CD14-positive monocyte (primary cell): ENCODE results near the gene RFX2. TPM values are rescaled to one million over a fixed set of nuclear protein-coding genes. Genes with fewer than 3 reads are reported as not detected.

ENCODE experiments used
- DNase-seq, 3 donors: peaks; one replicate each; pipeline ENCODE4 v3.0.0-alpha.2; 2011 to 2022
- H2AFZ ChIP-seq: 2 replicates; pipeline ENCODE4 v1.6.0; 2012; ENCODE audit warnings: mild to moderate bottlenecking, low read depth, low read length, inconsistent platforms; ENCODE audit not compliant: insufficient read depth, poor library complexity, severe bottlenecking
- H3K27ac ChIP-seq, 2 donors: 1 replicate in 1 of 2; 2 replicates in 1 of 2; pipeline ENCODE4 v1.5.1; 2012 to 2013; ENCODE audit warnings: low read length in 2 of 2, control low read depth in 1 of 2, inconsistent platforms in 1 of 2, low read depth in 1 of 2, mild to moderate bottlenecking in 1 of 2
- H3K27me3 ChIP-seq, 2 donors: one replicate each; pipeline versions ENCODE4 v1.6.0 to v1.6.1; 2011 to 2013; ENCODE audit warnings: low read length in 2 of 2; ENCODE audit not compliant: control insufficient read depth in 2 of 2, insufficient read depth in 2 of 2
- H3K36me3 ChIP-seq, 2 donors: replicated peaks in 1 of 2; 1 replicate in 1 of 2; 2 replicates in 1 of 2; pipeline versions ENCODE4 v1.5.1 to v1.6.1; 2012 to 2013; ENCODE audit warnings: low read length in 2 of 2, control low read depth in 1 of 2, inconsistent platforms in 1 of 2, mild to moderate bottlenecking in 1 of 2; ENCODE audit not compliant: insufficient read depth in 2 of 2, control insufficient read depth in 1 of 2
- H3K4me1 ChIP-seq, 2 donors: 1 replicate in 1 of 2; 2 replicates in 1 of 2; pipeline versions ENCODE4 v1.5.1 to v1.6.1; 2012 to 2013; ENCODE audit warnings: low read length in 2 of 2, control low read depth in 1 of 2, inconsistent platforms in 1 of 2, mild to moderate bottlenecking in 1 of 2, moderate library complexity in 1 of 2; ENCODE audit not compliant: insufficient read depth in 2 of 2, control insufficient read depth in 1 of 2
- H3K4me2 ChIP-seq: replicated peaks from 2 replicates; pipeline ENCODE3; 2012; ENCODE audit warnings: low read length, moderate library complexity, mild to moderate bottlenecking; ENCODE audit not compliant: poor library complexity, severe bottlenecking; ENCODE audit errors: extremely low read depth
- H3K4me3 ChIP-seq, 3 experiments: fragments of 200-600 bp in 1 of 3; sonication (generic) in 1 of 3; replicated peaks in 1 of 3; 1 replicate in 2 of 3; 2 replicates in 1 of 3; pipeline ENCODE4 v1.5.1; 2011 to 2013; ENCODE audit warnings: low read length in 3 of 3, mild to moderate bottlenecking in 3 of 3, control low read depth in 2 of 3, low read depth in 2 of 3, inconsistent platforms in 1 of 3, moderate library complexity in 1 of 3
- H3K79me2 ChIP-seq: 2 replicates; pipeline ENCODE4 v1.6.0; 2012; ENCODE audit warnings: mild to moderate bottlenecking, control low read depth, inconsistent platforms, low read length, moderate library complexity; ENCODE audit not compliant: insufficient read depth
- H3K9ac ChIP-seq: 2 replicates; pipeline ENCODE4 v1.6.0; 2017; ENCODE audit warnings: low read length, mild to moderate bottlenecking; ENCODE audit not compliant: insufficient read depth, poor library complexity, severe bottlenecking
- H3K9me3 ChIP-seq, 2 donors: replicated peaks in 1 of 2; 1 replicate in 1 of 2; 2 replicates in 1 of 2; pipeline versions ENCODE4 v1.5.1 to v1.6.1; 2012 to 2013; ENCODE audit warnings: low read length in 2 of 2, control low read depth in 1 of 2; ENCODE audit not compliant: control insufficient read depth in 1 of 2, insufficient read depth in 1 of 2
- H4K20me1 ChIP-seq: 2 replicates; pipeline ENCODE4 v1.6.0; 2012; ENCODE audit warnings: mild to moderate bottlenecking, low read length, control low read depth, moderate library complexity; ENCODE audit not compliant: insufficient read depth
- H3K27ac Mint-ChIP-seq, 7 donors: one replicate each; pipeline ENCODE4 v1.8.0; 2020; ENCODE audit warnings: mild to moderate bottlenecking in 7 of 7, mixed read lengths in 7 of 7, moderate library complexity in 6 of 7, inconsistent platforms in 2 of 7
- H3K27me3 Mint-ChIP-seq, 3 donors: one replicate each; pipeline ENCODE4 v1.8.0; 2021 to 2022; ENCODE audit warnings: low read depth in 3 of 3, mild to moderate bottlenecking in 3 of 3, mixed read lengths in 3 of 3, moderate library complexity in 3 of 3, inconsistent platforms in 1 of 3
- H3K36me3 Mint-ChIP-seq, 2 donors: one replicate each; pipeline ENCODE4 v1.8.0; 2020; ENCODE audit warnings: mixed read lengths in 2 of 2, inconsistent platforms in 1 of 2, mild to moderate bottlenecking in 1 of 2
- H3K4me1 Mint-ChIP-seq: one replicate; pipeline ENCODE4 v1.8.0; 2020; ENCODE audit warnings: mild to moderate bottlenecking, mixed read lengths
- H3K4me3 Mint-ChIP-seq, 2 donors: one replicate each; pipeline ENCODE4 v1.8.0; 2020; ENCODE audit warnings: mild to moderate bottlenecking in 2 of 2, mixed read lengths in 2 of 2, moderate library complexity in 1 of 2
- H3K9me3 Mint-ChIP-seq, 7 donors: one replicate each; pipeline ENCODE4 v1.8.0; 2020 to 2022; ENCODE audit warnings: mixed read lengths in 7 of 7, mild to moderate bottlenecking in 6 of 7, moderate library complexity in 6 of 7, inconsistent platforms in 2 of 7
- WGBS: methylation state at CpG from one replicate; pipeline ENCODE4 v1.1.5; 2013; ENCODE audit warnings: missing lambda C conversion rate; ENCODE audit not compliant: insufficient coverage; 5-methylcytosine and 5-hydroxymethylcytosine counted together
- intact Hi-C, 2 donors: fragments of 100-400 bp; cut with micrococcal nuclease; formaldehyde crosslinking; loops; one replicate each; pipeline versions ENCODE4 v1.15.0 to v1.15.1; 2023
- polyA plus RNA-seq, 3 donors: library from polyadenylated mRNA; depleted of rRNA in 1 of 3; unstranded in 2 of 3; stranded (reverse) in 1 of 3; fragments of 300-500 nt in 2 of 3; fragments of >200 nt in 1 of 3; fragmentation: Illumina TruSeq in 2 of 3; gene quantifications; 1 replicate in 2 of 3; 2 replicates in 1 of 3; pipeline ENCODE4 v1.2.3, GENCODE V29; 2012 to 2021
- TF ChIP-seq, protein P1 (sequence below): fragments of 200-600 bp; IDR thresholded peaks from one replicate; pipeline ENCODE4 v1.8.0; 2022; ENCODE audit warnings: antibody characterized with exemption, mild to moderate bottlenecking

Gene RFX2
- polyA plus RNA-seq, 3 donors = 5.7 to 12.9 (median 8.7) TPM

DNA sequence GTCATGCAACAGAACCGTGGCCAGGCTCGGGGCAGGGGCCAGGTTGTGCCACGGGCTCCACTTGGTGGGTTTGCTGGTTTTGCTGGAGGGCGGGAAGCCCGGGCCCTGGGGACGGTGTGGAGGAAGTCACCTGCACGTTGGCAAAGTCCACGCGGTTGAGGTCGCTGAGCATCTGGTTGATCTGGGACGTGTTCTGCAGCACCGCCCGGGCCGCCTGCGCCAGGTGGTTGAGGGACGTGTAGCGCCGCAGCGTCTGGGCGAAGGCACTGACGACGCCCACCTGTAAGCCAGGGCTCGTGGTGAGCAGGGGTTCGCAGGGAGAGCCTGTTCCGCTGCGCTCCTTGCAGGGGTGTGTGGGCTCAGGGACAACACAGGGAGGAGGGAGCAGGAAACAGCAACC lies 107.7 kb downstream of the RFX2 start:
- no peaks in the 10 kb centered on the region for H3K79me2 ChIP-seq
- no peak overlapping the region for H3K4me3 Mint-ChIP-seq
- H3K27ac Mint-ChIP-seq = no peak overlapping the region
- no peaks in the 10 kb centered on the region for H3K4me1 Mint-ChIP-seq
- 97% methylated on average over 25 of the region's 26 CpGs for whole genome bisulfite sequencing
- H3K9me3 Mint-ChIP-seq = peaks cover 2 to 10% (median 7%) of the 10 kb centered on the region in 7 donors
- H3K27me3 ChIP-seq = no peaks in the 10 kb centered on the region
- TF ChIP-seq, protein P1, sequence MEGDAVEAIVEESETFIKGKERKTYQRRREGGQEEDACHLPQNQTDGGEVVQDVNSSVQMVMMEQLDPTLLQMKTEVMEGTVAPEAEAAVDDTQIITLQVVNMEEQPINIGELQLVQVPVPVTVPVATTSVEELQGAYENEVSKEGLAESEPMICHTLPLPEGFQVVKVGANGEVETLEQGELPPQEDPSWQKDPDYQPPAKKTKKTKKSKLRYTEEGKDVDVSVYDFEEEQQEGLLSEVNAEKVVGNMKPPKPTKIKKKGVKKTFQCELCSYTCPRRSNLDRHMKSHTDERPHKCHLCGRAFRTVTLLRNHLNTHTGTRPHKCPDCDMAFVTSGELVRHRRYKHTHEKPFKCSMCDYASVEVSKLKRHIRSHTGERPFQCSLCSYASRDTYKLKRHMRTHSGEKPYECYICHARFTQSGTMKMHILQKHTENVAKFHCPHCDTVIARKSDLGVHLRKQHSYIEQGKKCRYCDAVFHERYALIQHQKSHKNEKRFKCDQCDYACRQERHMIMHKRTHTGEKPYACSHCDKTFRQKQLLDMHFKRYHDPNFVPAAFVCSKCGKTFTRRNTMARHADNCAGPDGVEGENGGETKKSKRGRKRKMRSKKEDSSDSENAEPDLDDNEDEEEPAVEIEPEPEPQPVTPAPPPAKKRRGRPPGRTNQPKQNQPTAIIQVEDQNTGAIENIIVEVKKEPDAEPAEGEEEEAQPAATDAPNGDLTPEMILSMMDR = no peak
- intact Hi-C loops = no loop called here
- DNase-seq = no peak
- no peak overlapping the region for H3K4me2 ChIP-seq
- no peak overlapping the region for H2AFZ ChIP-seq
- H3K4me3 ChIP-seq = no peak overlapping the region
- no peak overlapping the region for H3K9ac ChIP-seq
- H3K9me3 ChIP-seq = peaks cover 0 to 10% of the 10 kb centered on the region in 2 donors
- H4K20me1 ChIP-seq = no peaks in the 10 kb centered on the region
- H3K27ac ChIP-seq = no peak overlapping the region
- H3K27me3 Mint-ChIP-seq = peaks cover 0 to 1% (median 0%) of the 10 kb centered on the region in 3 donors
- H3K36me3 Mint-ChIP-seq = peaks cover 30 to 64% of the 10 kb centered on the region in 2 donors
- peaks cover 5 to 20% of the 10 kb centered on the region in 2 donors for H3K36me3 ChIP-seq
- no peaks in the 10 kb centered on the region for H3K4me1 ChIP-seq

GRCh38 chr19:6000228-6000847 lies 110.0 kb downstream of the RFX2 start:
- Histone ChIP-seq H3K36me3 (peaks cover 5 to 20% of the 10 kb centered on the region in 2 donors), H4K20me1 (no peaks in the 10 kb centered on the region), H3K79me2 (no peaks in the 10 kb centered on the region), H3K4me2 (no peak overlapping the region), H3K27me3 (no peaks in the 10 kb centered on the region), H3K4me1 (no peaks in the 10 kb centered on the region), H3K4me3 (no peak overlapping the region), H3K9ac (no peak overlapping the region), H2AFZ (no peak overlapping the region), H3K27ac (no peak overlapping the region), H3K9me3 (peaks cover 0 to 10% of the 10 kb centered on the region in 2 donors)
- WGBS = no CpG with 5 or more reads among the region's 7 CpGs
- Mint-ChIP-seq H3K4me3 (no peak overlapping the region), H3K36me3 (peaks cover 38 to 75% of the 10 kb centered on the region in 2 donors), H3K4me1 (no peaks in the 10 kb centered on the region), H3K27me3 (no peaks in the 10 kb centered on the region), H3K9me3 (peaks cover 2 to 10% (median 6%) of the 10 kb centered on the region in 7 donors), H3K27ac (peak overlapping the region in 1 of 7 donors; percentile 26)
- intact Hi-C loops = no loop called here
- no peak for DNase-seq
- TF ChIP-seq, protein P1 = no peak
